Subcutaneous abdominal adipose tissue (tissue), 5 donors: ENCODE data around the gene PGS1.

Experiments
- H3K27ac ChIP-seq: one replicate; pipeline ENCODE4 v1.7.0; 2013; ENCODE audit warnings: low read depth, mild to moderate bottlenecking, inconsistent platforms, low read length, moderate library complexity
- H3K27me3 ChIP-seq, 5 donors: one replicate each; pipeline ENCODE4 v1.7.0; 2013; ENCODE audit warnings: low read length in 5 of 5, inconsistent platforms in 1 of 5; ENCODE audit not compliant: control insufficient read depth in 5 of 5, insufficient read depth in 4 of 5
- H3K36me3 ChIP-seq, 5 donors: one replicate each; pipeline ENCODE4 v1.7.0; 2013; ENCODE audit warnings: low read length in 5 of 5; ENCODE audit not compliant: control insufficient read depth in 5 of 5, insufficient read depth in 5 of 5
- H3K4me1 ChIP-seq, 5 donors: one replicate each; pipeline ENCODE4 v1.7.0; 2013; ENCODE audit warnings: low read length in 5 of 5, mild to moderate bottlenecking in 3 of 5, moderate library complexity in 1 of 5; ENCODE audit not compliant: control insufficient read depth in 5 of 5, insufficient read depth in 5 of 5
- H3K4me3 ChIP-seq, 5 donors: one replicate each; pipeline ENCODE4 v1.7.0; 2013; ENCODE audit warnings: low read length in 5 of 5, low read depth in 1 of 5
- H3K9ac ChIP-seq, 5 donors: one replicate each; pipeline ENCODE4 v1.7.0; 2013; ENCODE audit warnings: low read length in 5 of 5, mild to moderate bottlenecking in 4 of 5, moderate library complexity in 3 of 5
- H3K9me3 ChIP-seq, 5 donors: one replicate each; pipeline ENCODE4 v1.7.0; 2013; ENCODE audit warnings: low read length in 5 of 5; ENCODE audit not compliant: control insufficient read depth in 5 of 5
- donor health status: healthy.
- donor health status: healthy.
- donor health status: healthy.
- donor health status: healthy.
- donor health status: healthy.

Gene PGS1

DNA sequence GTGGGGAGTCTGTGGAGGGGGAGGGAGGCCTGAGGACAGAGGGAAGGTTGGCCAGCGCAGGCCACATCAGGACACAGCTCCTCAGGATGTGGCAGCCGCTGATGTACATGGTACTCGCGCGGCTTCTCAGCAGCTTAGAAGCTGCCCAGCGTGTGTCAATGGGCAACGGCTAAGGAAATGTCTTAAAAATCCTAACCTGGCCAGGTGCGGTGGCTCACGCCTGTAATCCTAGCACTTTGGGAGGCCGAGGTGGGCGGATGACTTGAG, 53.2 kb downstream of the PGS1 start:
- Histone ChIP-seq H3K4me1 (peaks cover 4 to 26% (median 22%) of the 10 kb centered on the region in 5 donors), H3K9ac (no peak overlapping the region), H3K27ac (no peak overlapping the region), H3K36me3 (peaks cover 0 to 34% (median 26%) of the 10 kb centered on the region in 5 donors), H3K27me3 (no peaks in the 10 kb centered on the region), H3K9me3 (no peaks in the 10 kb centered on the region), H3K4me3 (no peak overlapping the region)

DNA sequence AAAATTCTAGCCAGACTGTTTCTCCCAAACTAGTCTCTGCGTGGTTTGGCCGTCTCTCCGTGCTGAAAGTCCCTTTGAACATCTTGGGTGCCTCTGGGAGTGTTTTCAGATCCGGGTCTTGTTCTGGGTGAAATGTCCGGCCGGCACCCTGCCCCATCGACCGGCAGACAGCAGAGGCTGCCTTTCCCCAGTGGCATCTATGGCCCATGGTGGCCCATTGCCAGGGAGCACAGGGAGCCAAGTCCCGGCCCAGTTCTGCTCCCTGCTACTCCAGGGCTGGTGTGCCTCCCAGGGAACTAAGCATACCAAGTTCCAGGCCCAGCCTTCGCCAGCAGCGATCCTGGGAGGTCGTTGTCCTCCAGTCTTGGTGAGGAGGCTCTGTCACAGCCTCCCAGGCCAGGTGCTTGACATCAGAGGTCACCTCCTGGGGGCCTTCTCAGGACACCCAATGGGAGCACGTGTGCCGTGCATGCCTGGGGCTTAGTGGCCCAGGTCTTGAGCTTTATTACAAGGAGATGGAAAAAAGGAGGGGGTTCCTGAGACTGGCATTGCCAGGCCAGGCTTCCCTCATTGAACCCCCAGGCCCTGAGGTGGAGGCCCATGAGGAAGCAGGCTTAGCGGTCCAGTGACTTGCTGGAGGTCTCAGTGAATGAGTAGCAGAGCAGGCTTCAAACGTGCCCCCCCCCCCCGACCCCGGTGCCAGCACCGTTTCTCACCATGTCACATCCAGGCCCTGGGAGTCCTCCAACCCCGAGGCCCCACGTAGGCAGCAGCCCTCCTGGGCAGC, 54.0 kb downstream of the PGS1 start:
- Histone ChIP-seq H3K9ac (no peak overlapping the region), H3K36me3 (peaks cover 0 to 26% (median 18%) of the 10 kb centered on the region in 5 donors), H3K27ac (no peak overlapping the region), H3K9me3 (no peaks in the 10 kb centered on the region), H3K4me3 (no peak overlapping the region), H3K27me3 (peaks cover 0 to 6% (median 0%) of the 10 kb centered on the region in 5 donors), H3K4me1 (peaks cover 4 to 26% (median 22%) of the 10 kb centered on the region in 5 donors)

DNA sequence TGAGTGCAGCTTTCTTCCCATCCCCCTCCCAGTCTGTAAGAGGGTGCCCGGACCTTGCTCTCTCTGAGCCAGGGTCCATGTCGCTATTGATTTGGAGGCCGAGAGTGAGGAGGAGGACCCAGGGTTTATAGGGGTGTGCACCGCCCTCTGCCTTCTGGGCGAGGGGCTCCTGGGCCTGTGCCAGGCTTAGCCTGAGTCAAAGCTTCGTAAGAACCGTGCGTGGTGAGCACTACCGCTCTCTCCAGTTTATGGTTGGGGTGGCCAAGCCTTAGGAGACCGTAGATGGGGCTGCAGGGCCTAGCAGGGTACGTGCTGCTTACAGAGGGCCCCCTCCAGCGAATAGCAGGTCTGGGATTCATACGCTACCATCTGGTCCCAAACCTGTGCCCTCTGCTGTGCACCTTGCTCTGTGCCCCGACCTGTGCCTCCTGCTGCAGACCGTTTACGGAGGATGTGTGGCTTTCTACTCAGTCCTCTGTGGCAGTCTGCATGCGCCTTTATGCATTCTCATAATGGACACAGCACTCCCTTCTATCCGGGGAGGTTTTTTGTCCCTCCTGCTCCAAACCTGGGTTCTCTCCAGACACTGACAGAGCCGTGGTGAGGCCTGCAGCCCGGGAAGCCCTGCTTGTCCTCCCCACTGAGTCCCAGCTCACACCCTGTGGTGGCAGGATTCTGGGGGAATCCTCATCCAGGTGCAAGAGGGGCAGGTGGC, 54.7 kb downstream of the PGS1 start:
- H3K9ac ChIP-seq = no peak overlapping the region
- H3K27ac ChIP-seq = no peak overlapping the region

GRCh38 chr17:78433780-78434335, 55.4 kb downstream of the PGS1 start:
- Histone ChIP-seq H3K36me3 (peaks cover 0 to 15% (median 10%) of the 10 kb centered on the region in 5 donors), H3K9me3 (no peaks in the 10 kb centered on the region), H3K4me3 (no peak overlapping the region), H3K27me3 (peaks cover 0 to 10% (median 0%) of the 10 kb centered on the region in 5 donors), H3K9ac (no peak overlapping the region), H3K27ac (no peak overlapping the region), H3K4me1 (peaks cover 4 to 20% (median 15%) of the 10 kb centered on the region in 5 donors)

More for the DNA sequence above, 54.7 kb downstream of the PGS1 start:
- H3K4me1 ChIP-seq = peaks cover 4 to 26% (median 21%) of the 10 kb centered on the region in 5 donors
- H3K27me3 ChIP-seq = peaks cover 0 to 10% (median 0%) of the 10 kb centered on the region in 5 donors
- H3K4me3 ChIP-seq = no peak overlapping the region
- H3K36me3 ChIP-seq = peaks cover 0 to 20% (median 14%) of the 10 kb centered on the region in 5 donors
- no peaks in the 10 kb centered on the region for H3K9me3 ChIP-seq

DNA sequence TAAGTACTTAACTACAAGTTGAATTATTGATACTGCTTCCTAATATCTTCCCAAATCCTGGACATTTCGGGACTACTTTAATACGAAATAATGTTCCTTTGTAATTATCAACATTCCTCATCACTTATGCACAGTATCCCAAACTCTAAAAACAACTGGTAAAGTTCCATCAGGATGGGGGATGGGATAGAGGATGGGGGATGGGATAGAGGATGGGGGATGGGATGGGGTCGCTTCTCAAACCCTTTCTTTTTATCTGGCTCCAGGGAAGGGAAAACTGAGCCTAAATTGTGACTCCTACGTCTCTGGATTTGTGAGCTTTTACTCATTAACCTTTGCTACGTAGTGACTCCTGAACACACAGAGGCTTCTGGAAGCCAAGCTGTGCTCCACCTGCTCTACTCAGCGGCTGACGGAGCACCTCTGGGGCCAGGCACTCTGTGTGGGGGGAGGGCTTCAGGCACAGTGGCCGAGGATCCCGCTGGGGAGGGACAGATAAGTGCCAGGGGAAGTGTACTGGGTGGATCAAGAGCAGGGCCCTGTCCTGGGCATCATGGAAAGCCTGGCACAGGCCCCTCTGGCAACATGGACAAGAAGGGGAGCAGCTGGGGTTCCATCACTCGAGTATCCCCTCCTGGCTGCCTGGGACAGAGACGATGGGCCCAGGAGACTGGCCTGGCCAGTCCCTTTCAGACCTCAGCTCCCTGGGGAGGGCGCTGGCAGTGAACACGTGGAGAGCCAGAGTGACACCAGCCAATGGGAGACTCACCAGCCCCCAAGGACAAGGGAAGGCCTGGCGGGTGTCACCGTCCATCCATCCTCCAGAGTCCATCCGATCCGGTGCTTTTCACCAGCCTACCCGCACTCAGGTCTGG, 56.2 kb downstream of the PGS1 start:
- Histone ChIP-seq H3K36me3 (peaks cover 0 to 7% (median 1%) of the 10 kb centered on the region in 5 donors), H3K4me3 (no peak overlapping the region), H3K27me3 (peaks cover 0 to 10% (median 0%) of the 10 kb centered on the region in 5 donors), H3K4me1 (peaks cover 0 to 18% (median 11%) of the 10 kb centered on the region in 5 donors), H3K9me3 (no peaks in the 10 kb centered on the region), H3K27ac (no peak overlapping the region), H3K9ac (no peak overlapping the region)

GRCh38 chr17:78435330-78436005, 57.0 kb downstream of the PGS1 start:
- Histone ChIP-seq H3K27ac (no peak overlapping the region), H3K27me3 (peaks cover 0 to 10% (median 0%) of the 10 kb centered on the region in 5 donors), H3K36me3 (no peaks in the 10 kb centered on the region), H3K4me3 (no peak overlapping the region), H3K4me1 (peaks cover 0 to 18% (median 11%) of the 10 kb centered on the region in 5 donors), H3K9ac (no peak overlapping the region), H3K9me3 (no peaks in the 10 kb centered on the region)

DNA sequence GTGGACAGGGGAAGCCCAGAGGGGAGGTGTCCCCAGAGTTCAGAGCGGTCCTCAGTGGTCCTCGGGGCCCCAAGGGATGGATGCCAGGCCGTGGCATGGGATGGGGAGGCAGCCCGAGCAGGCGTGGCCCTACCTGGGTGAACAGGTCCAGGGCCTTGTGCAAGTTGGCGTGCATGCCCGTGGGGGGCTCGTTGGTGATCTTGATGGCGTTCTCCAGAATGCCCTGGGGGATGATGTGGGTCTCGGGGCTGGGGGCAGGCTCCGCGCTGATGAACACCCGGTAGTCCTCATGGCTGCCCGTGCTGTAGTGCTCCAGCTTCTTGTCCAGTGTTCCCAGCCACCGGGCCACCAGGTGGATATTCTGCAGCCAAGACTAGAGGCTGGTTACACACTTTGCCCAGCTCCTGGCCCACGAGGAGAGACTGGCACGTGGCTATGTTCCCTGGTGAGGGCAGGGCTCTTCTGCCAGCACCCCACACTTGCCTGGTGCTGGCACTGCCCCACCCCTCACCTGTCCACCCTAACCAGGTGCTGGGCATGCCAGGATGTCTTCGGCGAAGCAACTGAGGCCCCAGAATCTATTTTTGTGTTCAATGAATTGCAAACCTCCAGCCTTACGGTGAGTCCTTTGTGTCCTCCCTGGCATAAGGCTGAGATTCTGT, 59.2 kb downstream of the PGS1 start:
- H3K4me3 ChIP-seq = no peak overlapping the region
- no peaks in the 10 kb centered on the region for H3K9me3 ChIP-seq

GRCh38 chr17:78438271-78438691, 59.8 kb downstream of the PGS1 start:
- Histone ChIP-seq H3K27ac (no peak overlapping the region), H3K9ac (no peak overlapping the region), H3K27me3 (peaks cover 0 to 10% (median 0%) of the 10 kb centered on the region in 5 donors), H3K36me3 (no peaks in the 10 kb centered on the region), H3K9me3 (no peaks in the 10 kb centered on the region), H3K4me1 (peaks cover 0 to 24% (median 14%) of the 10 kb centered on the region in 5 donors), H3K4me3 (no peak overlapping the region)

More for the DNA sequence above, 59.2 kb downstream of the PGS1 start:
- no peak overlapping the region for H3K27ac ChIP-seq
- peaks cover 0 to 10% (median 0%) of the 10 kb centered on the region in 5 donors for H3K27me3 ChIP-seq
- no peaks in the 10 kb centered on the region for H3K36me3 ChIP-seq
- H3K9ac ChIP-seq = no peak overlapping the region
- peaks cover 0 to 17% (median 10%) of the 10 kb centered on the region in 5 donors for H3K4me1 ChIP-seq
